HCT116 (cell line): Measurements from ENCODE around the gene DYNC1I1. TPM values are rescaled to one million over a fixed set of nuclear protein-coding genes. Genes with fewer than 3 reads are reported as not detected.

ENCODE experiments used
- ATAC-seq: fragments of 200-7000 bp; cut with Tn5 transposase; 2 replicates; pipeline ENCODE4 v1.9.1; 2020; ENCODE audit warnings: mild to moderate bottlenecking, moderate library complexity
- BruUV-seq: library from RNA; stranded (reverse); fragments of 400-500 nt; replicated peaks from 2 replicates; lab custom pipeline; 2021; lab: Mats Ljungman, UMichigan
- CTCF ChIA-PET: fragments of 300-600 bp; sonication (Branson Sonifier 250); formaldehyde crosslinking; loops from one replicate; lab custom pipeline; 2021; ENCODE audit warnings: antibody characterized with exemption; lab: Charles Lee
- POLR2A ChIA-PET: fragments of 300-600, 350-600 bp; sonication (Branson Sonifier 250); formaldehyde crosslinking; loops from one replicate; lab custom pipeline; 2021; ENCODE audit warnings: antibody characterized with exemption; lab: Charles Lee
- RAD21 ChIA-PET, 2 experiments: fragments of 300-600 bp; sonication (Branson Sonifier 250); formaldehyde crosslinking; loops; one replicate each; lab custom pipeline; 2023; ENCODE audit warnings: low total read pairs in 2 of 2; ENCODE audit not compliant: uncharacterized antibody in 2 of 2, unreplicated experiment in 2 of 2, low non-redundant PET in 1 of 2; lab: Charles Lee
- DNase-seq: peaks from one replicate; pipeline ENCODE4 v3.0.0-alpha.2; 2010; ENCODE audit warnings: low read depth, low spot score
- H2AFZ ChIP-seq: fragments of 200-600 bp; shearing (Covaris generic), sonication (generic); 2 replicates; pipeline ENCODE4 v1.6.1; 2017; ENCODE audit warnings: low read depth, mixed run types, mixed read lengths, antibody characterized with exemption, low read length; ENCODE audit not compliant: poor library complexity, severe bottlenecking
- H3K27ac ChIP-seq: 2 replicates; pipeline ENCODE4 v1.5.1; 2012; ENCODE audit warnings: low read depth, low read length
- H3K27me3 ChIP-seq: fragments of 200-600 bp; sonication (generic); 2 replicates; pipeline ENCODE4 v1.6.1; 2016; ENCODE audit warnings: mixed run types, low read length, mixed read lengths; ENCODE audit not compliant: insufficient read depth
- H3K36me3 ChIP-seq, 2 experiments: fragments of 200-500 bp in 1 of 2; fragments of 200-600 bp in 1 of 2; sonication (Bioruptor generic) in 1 of 2; sonication (generic) in 1 of 2; 2 replicates each; pipeline versions ENCODE4 v1.5.1 to v1.6.1; 2014 to 2016; ENCODE audit warnings: low read length in 2 of 2, inconsistent platforms in 1 of 2, mixed read lengths in 1 of 2, mixed run types in 1 of 2; ENCODE audit not compliant: insufficient read depth in 2 of 2, control insufficient read depth in 1 of 2
- H3K4me1 ChIP-seq, 2 experiments: fragments of 200-600 bp in 1 of 2; sonication (generic) in 1 of 2; 2 replicates each; pipeline versions ENCODE4 v1.5.1 to v1.6.1; 2012 to 2017; ENCODE audit warnings: low read length in 2 of 2, inconsistent platforms in 1 of 2, mild to moderate bottlenecking in 1 of 2, mixed read lengths in 1 of 2, mixed run types in 1 of 2, moderate library complexity in 1 of 2; ENCODE audit not compliant: insufficient read depth in 2 of 2, control insufficient read depth in 1 of 2
- H3K4me2 ChIP-seq: fragments of 200-600 bp; sonication (generic); 2 replicates; pipeline ENCODE4 v1.6.1; 2017; ENCODE audit warnings: mixed run types, low read length, mixed read lengths
- H3K4me3 ChIP-seq, 2 experiments: fragments of 200-600 bp in 1 of 2; sonication (generic) in 1 of 2; replicated peaks in 1 of 2; 2 replicates each; pipeline ENCODE4 v1.5.1; 2011 to 2016; ENCODE audit warnings: low read length in 2 of 2, control low read depth in 1 of 2, low read depth in 1 of 2, mild to moderate bottlenecking in 1 of 2, mixed read lengths in 1 of 2, mixed run types in 1 of 2
- H3K79me2 ChIP-seq: fragments of 200-600 bp; sonication (generic); 2 replicates; pipeline ENCODE4 v1.6.1; 2017; ENCODE audit warnings: mild to moderate bottlenecking, mixed run types, low read length, moderate library complexity, mixed read lengths; ENCODE audit not compliant: insufficient read depth
- H3K9ac ChIP-seq: fragments of 200-600 bp; sonication (generic); 2 replicates; pipeline ENCODE4 v1.6.1; 2016; ENCODE audit warnings: low read length, mixed read lengths
- H3K9me2 ChIP-seq: fragments of 200-600 bp; sonication (generic), shearing (Covaris generic); 2 replicates; pipeline ENCODE4 v1.6.1; 2017; ENCODE audit warnings: mixed run types, mild to moderate bottlenecking, moderate library complexity; ENCODE audit not compliant: insufficient read depth
- H3K9me3 ChIP-seq, 2 experiments: fragments of 200-500 bp in 1 of 2; fragments of 200-600 bp in 1 of 2; sonication (Bioruptor generic) in 1 of 2; sonication (generic) in 1 of 2; 2 replicates each; pipeline ENCODE4 v1.6.1; 2014 to 2017; ENCODE audit warnings: low read length in 2 of 2, mixed read lengths in 2 of 2, inconsistent platforms in 1 of 2, low read depth in 1 of 2, mild to moderate bottlenecking in 1 of 2, mixed run types in 1 of 2, moderate library complexity in 1 of 2; ENCODE audit not compliant: control insufficient read depth in 1 of 2, insufficient read depth in 1 of 2
- H4K20me1 ChIP-seq: fragments of 200-600 bp; sonication (generic), shearing (Covaris generic); 2 replicates; pipeline ENCODE4 v1.6.1; 2017; ENCODE audit warnings: mixed run types, mild to moderate bottlenecking, moderate library complexity; ENCODE audit not compliant: insufficient read depth
- CBX3 ChIP-seq: IDR thresholded peaks from 2 replicates; pipeline ENCODE4 v1.6.1; 2012; ENCODE audit warnings: low read depth
- CEBPB ChIP-seq: IDR thresholded peaks from 2 replicates; pipeline ENCODE4 v1.6.1; 2012; ENCODE audit warnings: low read depth
- ELF1 ChIP-seq: IDR thresholded peaks from 2 replicates; pipeline ENCODE4 v1.6.1; 2012; ENCODE audit warnings: low read depth, borderline replicate concordance
- EZH2phosphoT487 ChIP-seq: fragments of 200-600 bp; IDR thresholded peaks from 2 replicates; pipeline ENCODE4 v1.6.1; 2018; ENCODE audit warnings: antibody characterized with exemption, borderline replicate concordance
- FOSL1 ChIP-seq: IDR thresholded peaks from 2 replicates; pipeline ENCODE4 v1.6.1; 2012; ENCODE audit warnings: low read depth
- JUND ChIP-seq: IDR thresholded peaks from 2 replicates; pipeline ENCODE4 v1.6.1; 2012
- POLR2A ChIP-seq: IDR thresholded peaks from 2 replicates; pipeline ENCODE4 v1.7.0; 2011; ENCODE audit warnings: borderline replicate concordance; ENCODE audit not compliant: insufficient read depth, insufficient read length; ENCODE audit errors: extremely low read depth
- POLR2AphosphoS5 ChIP-seq: IDR thresholded peaks from 2 replicates; pipeline ENCODE4 v1.6.1; 2011; ENCODE audit warnings: mild to moderate bottlenecking, low read depth, low read length, moderate library complexity
- RAD21 ChIP-seq: IDR thresholded peaks from 2 replicates; pipeline ENCODE4 v1.6.1; 2012; ENCODE audit warnings: low read depth, mild to moderate bottlenecking
- SIN3A ChIP-seq: IDR thresholded peaks from 2 replicates; pipeline ENCODE4 v1.6.1; 2012; ENCODE audit warnings: low read depth
- SP1 ChIP-seq: IDR thresholded peaks from 2 replicates; pipeline ENCODE4 v1.6.1; 2012; ENCODE audit warnings: low read depth
- SRF ChIP-seq: IDR thresholded peaks from 2 replicates; pipeline ENCODE4 v1.6.1; 2012; ENCODE audit warnings: low read depth
- YY1 ChIP-seq: IDR thresholded peaks from 2 replicates; pipeline ENCODE4 v1.6.1; 2011; ENCODE audit warnings: low read length, low read depth, moderate library complexity, mild to moderate bottlenecking; ENCODE audit not compliant: insufficient replicate concordance; ENCODE audit errors: extremely low read depth
- ZFX ChIP-seq: fragments of 450-650 bp; IDR thresholded peaks from 2 replicates; pipeline ENCODE4 v1.6.1; 2017
- ZNF274 ChIP-seq: fragments of 200-500 bp; sonication (Bioruptor generic); IDR thresholded peaks from 2 replicates; pipeline ENCODE4 v1.6.1; 2014; ENCODE audit warnings: mild to moderate bottlenecking, low read depth, low read length, inconsistent platforms
- intact Hi-C: fragments of 100-400 bp; cut with micrococcal nuclease; formaldehyde crosslinking; loops from 2 replicates; pipeline ENCODE4 v1.10.0; 2022
- total RNA-seq: library from RNA; stranded (reverse); gene quantifications from one replicate; pipeline ENCODE4 v1.2.1, GENCODE V29; 2021; ENCODE audit not compliant: unreplicated experiment
- TF ChIP-seq, protein P1 (sequence below): IDR thresholded peaks from 2 replicates; pipeline ENCODE4 v1.6.1; 2011; ENCODE audit warnings: mild to moderate bottlenecking, low read length, moderate library complexity; ENCODE audit not compliant: insufficient replicate concordance; ENCODE audit errors: extremely low read depth
- TF ChIP-seq, protein P2 (sequence below): IDR thresholded peaks from 2 replicates; pipeline ENCODE4 v1.6.1; 2012; ENCODE audit warnings: low read depth
- TF ChIP-seq, protein P3 (sequence below), 3 experiments: fragments of 200-600 bp in 1 of 3; sonication (generic) in 1 of 3; IDR thresholded peaks in 2 of 3; conservative IDR thresholded peaks in 1 of 3; 2 replicates each; pipeline ENCODE4 v1.5.1; 2012 to 2017; ENCODE audit warnings: low read depth in 2 of 3, low read length in 2 of 3, antibody characterized with exemption in 1 of 3, borderline replicate concordance in 1 of 3, control low read depth in 1 of 3, mild to moderate bottlenecking in 1 of 3, mixed read lengths in 1 of 3, mixed run types in 1 of 3, moderate library complexity in 1 of 3; ENCODE audit not compliant: insufficient read depth in 1 of 3
- TF ChIP-seq, protein P4 (sequence below): IDR thresholded peaks from 2 replicates; pipeline ENCODE4 v1.6.1; 2012

DYNC1I1 gene
- total RNA-seq, 1 experiment from 2014 or later, result not detected

DNA sequence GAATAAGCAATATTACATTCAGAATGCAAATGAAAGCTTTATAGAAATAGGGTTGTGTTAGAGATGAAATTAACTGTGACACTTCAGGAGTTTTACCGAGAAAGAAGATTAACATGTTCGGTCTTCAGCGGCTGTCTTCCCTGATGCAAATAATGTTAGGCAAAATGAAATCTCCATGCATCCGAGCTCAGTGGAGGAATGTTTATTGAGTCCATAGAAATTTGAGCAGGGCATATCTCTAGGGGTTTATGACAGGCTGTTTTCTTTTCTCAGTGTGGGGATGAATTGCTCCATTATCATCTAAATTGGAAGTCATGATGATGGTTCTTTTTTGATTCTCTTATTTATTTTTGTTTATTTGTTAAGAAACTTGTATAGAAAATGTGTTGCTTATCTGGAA, 31.7 kb downstream of the DYNC1I1 start:
- intact Hi-C loops, result no loop called here
- TF ChIP-seq ELF1 (no peak), JUND (no peak), ZNF274 (no peak), RAD21 (no peak), SRF (no peak), YY1 (no peak), FOSL1 (no peak), POLR2A (no peak), SP1 (no peak), SIN3A (no peak), CEBPB (no peak), EZH2phosphoT487 (no peak), POLR2AphosphoS5 (no peak), CBX3 (no peak), ZFX (no peak)
- TF ChIP-seq, protein P1, sequence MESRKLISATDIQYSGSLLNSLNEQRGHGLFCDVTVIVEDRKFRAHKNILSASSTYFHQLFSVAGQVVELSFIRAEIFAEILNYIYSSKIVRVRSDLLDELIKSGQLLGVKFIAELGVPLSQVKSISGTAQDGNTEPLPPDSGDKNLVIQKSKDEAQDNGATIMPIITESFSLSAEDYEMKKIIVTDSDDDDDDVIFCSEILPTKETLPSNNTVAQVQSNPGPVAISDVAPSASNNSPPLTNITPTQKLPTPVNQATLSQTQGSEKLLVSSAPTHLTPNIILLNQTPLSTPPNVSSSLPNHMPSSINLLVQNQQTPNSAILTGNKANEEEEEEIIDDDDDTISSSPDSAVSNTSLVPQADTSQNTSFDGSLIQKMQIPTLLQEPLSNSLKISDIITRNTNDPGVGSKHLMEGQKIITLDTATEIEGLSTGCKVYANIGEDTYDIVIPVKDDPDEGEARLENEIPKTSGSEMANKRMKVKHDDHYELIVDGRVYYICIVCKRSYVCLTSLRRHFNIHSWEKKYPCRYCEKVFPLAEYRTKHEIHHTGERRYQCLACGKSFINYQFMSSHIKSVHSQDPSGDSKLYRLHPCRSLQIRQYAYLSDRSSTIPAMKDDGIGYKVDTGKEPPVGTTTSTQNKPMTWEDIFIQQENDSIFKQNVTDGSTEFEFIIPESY, result no peak
- TF ChIP-seq, protein P2, sequence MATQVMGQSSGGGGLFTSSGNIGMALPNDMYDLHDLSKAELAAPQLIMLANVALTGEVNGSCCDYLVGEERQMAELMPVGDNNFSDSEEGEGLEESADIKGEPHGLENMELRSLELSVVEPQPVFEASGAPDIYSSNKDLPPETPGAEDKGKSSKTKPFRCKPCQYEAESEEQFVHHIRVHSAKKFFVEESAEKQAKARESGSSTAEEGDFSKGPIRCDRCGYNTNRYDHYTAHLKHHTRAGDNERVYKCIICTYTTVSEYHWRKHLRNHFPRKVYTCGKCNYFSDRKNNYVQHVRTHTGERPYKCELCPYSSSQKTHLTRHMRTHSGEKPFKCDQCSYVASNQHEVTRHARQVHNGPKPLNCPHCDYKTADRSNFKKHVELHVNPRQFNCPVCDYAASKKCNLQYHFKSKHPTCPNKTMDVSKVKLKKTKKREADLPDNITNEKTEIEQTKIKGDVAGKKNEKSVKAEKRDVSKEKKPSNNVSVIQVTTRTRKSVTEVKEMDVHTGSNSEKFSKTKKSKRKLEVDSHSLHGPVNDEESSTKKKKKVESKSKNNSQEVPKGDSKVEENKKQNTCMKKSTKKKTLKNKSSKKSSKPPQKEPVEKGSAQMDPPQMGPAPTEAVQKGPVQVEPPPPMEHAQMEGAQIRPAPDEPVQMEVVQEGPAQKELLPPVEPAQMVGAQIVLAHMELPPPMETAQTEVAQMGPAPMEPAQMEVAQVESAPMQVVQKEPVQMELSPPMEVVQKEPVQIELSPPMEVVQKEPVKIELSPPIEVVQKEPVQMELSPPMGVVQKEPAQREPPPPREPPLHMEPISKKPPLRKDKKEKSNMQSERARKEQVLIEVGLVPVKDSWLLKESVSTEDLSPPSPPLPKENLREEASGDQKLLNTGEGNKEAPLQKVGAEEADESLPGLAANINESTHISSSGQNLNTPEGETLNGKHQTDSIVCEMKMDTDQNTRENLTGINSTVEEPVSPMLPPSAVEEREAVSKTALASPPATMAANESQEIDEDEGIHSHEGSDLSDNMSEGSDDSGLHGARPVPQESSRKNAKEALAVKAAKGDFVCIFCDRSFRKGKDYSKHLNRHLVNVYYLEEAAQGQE, result no peak
- TF ChIP-seq, protein P3, sequence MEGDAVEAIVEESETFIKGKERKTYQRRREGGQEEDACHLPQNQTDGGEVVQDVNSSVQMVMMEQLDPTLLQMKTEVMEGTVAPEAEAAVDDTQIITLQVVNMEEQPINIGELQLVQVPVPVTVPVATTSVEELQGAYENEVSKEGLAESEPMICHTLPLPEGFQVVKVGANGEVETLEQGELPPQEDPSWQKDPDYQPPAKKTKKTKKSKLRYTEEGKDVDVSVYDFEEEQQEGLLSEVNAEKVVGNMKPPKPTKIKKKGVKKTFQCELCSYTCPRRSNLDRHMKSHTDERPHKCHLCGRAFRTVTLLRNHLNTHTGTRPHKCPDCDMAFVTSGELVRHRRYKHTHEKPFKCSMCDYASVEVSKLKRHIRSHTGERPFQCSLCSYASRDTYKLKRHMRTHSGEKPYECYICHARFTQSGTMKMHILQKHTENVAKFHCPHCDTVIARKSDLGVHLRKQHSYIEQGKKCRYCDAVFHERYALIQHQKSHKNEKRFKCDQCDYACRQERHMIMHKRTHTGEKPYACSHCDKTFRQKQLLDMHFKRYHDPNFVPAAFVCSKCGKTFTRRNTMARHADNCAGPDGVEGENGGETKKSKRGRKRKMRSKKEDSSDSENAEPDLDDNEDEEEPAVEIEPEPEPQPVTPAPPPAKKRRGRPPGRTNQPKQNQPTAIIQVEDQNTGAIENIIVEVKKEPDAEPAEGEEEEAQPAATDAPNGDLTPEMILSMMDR (IDR thresholded peaks at IDR 0.05 in 2 of 3, conservative IDR thresholded peaks at IDR 0.05 in 1 of 3; ENCODE audit: borderline replicate concordance in 1 of 3, insufficient read depth in 1 of 3, low read depth in 2 of 3, low read length in 2 of 3), result no peak
- TF ChIP-seq, protein P4, sequence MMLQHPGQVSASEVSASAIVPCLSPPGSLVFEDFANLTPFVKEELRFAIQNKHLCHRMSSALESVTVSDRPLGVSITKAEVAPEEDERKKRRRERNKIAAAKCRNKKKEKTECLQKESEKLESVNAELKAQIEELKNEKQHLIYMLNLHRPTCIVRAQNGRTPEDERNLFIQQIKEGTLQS, result no peak
- ATAC-seq, result no peak

More for the DNA sequence above, 31.7 kb downstream of the DYNC1I1 start:
- no peak for DNase-seq
- no peak overlapping the region for H2AFZ ChIP-seq
- no peaks in the 10 kb centered on the region for H3K79me2 ChIP-seq
- no peaks in the 10 kb centered on the region for H4K20me1 ChIP-seq
- no peaks in the 10 kb centered on the region for H3K9me3 ChIP-seq
- BruUV-seq, result no TSS peak
- H3K4me2 ChIP-seq, result no peak overlapping the region
- no peaks in the 10 kb centered on the region for H3K4me1 ChIP-seq
- no peak overlapping the region for H3K27ac ChIP-seq
- CTCF ChIA-PET, result no interaction called here
- H3K36me3 ChIP-seq, result no peaks in the 10 kb centered on the region
- POLR2A ChIA-PET, result no interaction called here
- RAD21 ChIA-PET, result no interaction called here
- H3K9me2 ChIP-seq, result no peaks in the 10 kb centered on the region
- no peak overlapping the region for H3K9ac ChIP-seq
- H3K4me3 ChIP-seq, result no peak overlapping the region
- H3K27me3 ChIP-seq, result peaks cover 72% of the 10 kb centered on the region
